Measurements from ENCODE around the gene TMEM125. TPM values are rescaled to one million over a fixed set of nuclear protein-coding genes. Genes with fewer than 3 reads are reported as not detected.

Gene TMEM125
- total and polyA plus RNA-seq, 2 experiments from 2014 or later, result not detected

- no peaks in the 10 kb centered on the region for H3K79me2 ChIP-seq (ENCODE audit: insufficient read depth)
- H3K9me2 ChIP-seq (ENCODE audit: insufficient read depth), result no peaks in the 10 kb centered on the region
- H4K20me1 ChIP-seq (ENCODE audit: insufficient read depth), result no peaks in the 10 kb centered on the region
- H3F3A ChIP-seq (ENCODE audit: insufficient read depth), result no peaks in the 10 kb centered on the region
- TF ChIP-seq EZH2phosphoT487 (IDR thresholded peaks at IDR 0.05; ENCODE audit: insufficient read depth, low read depth) (no peak), EZH2 (IDR thresholded peaks at IDR 0.05; ENCODE audit: insufficient read depth, poor library complexity, severe bottlenecking) (no peak)
- no peaks in the 10 kb centered on the region for H3K27me3 ChIP-seq (replicated peaks; ENCODE audit: insufficient read depth)
- H3K4me3 ChIP-seq, result no peak overlapping the region
- no peak for DNase-seq
- H3K9me3 ChIP-seq (ENCODE audit: low read depth), result no peaks in the 10 kb centered on the region
- H3K9ac ChIP-seq, result no peak overlapping the region
- H3K4me2 ChIP-seq (ENCODE audit: unreplicated experiment), result no peak overlapping the region
- WGBS, 2 experiments (ENCODE audit: low coverage in 1 of 2, low lambda C conversion rate in 2 of 2, missing lambda C conversion rate in 2 of 2), result 71 to 74% methylated on average over 12 of the region's 12 CpGs
- H3K4me1 ChIP-seq (ENCODE audit: insufficient read depth), result no peaks in the 10 kb centered on the region
- in situ Hi-C loops (cut with MboI), result no loop called here
- no peak overlapping the region for H2AFZ ChIP-seq
- H3K27ac ChIP-seq, result no peak overlapping the region
- no peaks in the 10 kb centered on the region for H3K36me3 ChIP-seq (ENCODE audit: low read depth)
Observed at GRCh38 chr1:43275826-43276620, 6.2 kb downstream of the TMEM125 start.

DNA sequence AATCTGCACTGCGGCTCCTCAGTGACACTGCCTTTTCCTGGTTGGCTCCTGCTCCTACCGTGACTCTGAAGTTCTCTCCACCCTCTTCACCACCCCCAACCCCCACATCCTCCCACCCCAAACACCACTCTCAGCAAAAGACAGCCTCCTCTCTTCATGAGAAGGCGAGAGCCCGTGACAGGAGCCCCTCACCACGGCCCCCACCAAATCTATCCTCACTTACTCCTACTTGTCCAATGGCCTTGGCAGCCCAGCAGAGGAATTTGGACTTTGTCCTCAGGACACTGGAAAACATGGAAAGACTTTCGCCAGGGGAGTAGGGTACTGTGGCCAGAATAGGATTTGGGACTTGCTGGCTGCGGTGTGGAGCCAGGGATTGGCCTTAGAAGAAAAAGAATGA lies 6.9 kb downstream of the TMEM125 start:
- no peaks in the 10 kb centered on the region for H3K9me2 ChIP-seq (ENCODE audit: insufficient read depth)
- no peaks in the 10 kb centered on the region for H3K27me3 ChIP-seq (replicated peaks; ENCODE audit: insufficient read depth)
- no peak overlapping the region for H2AFZ ChIP-seq
- no peak overlapping the region for H3K4me2 ChIP-seq (ENCODE audit: unreplicated experiment)
- no peaks in the 10 kb centered on the region for H3K4me1 ChIP-seq (ENCODE audit: insufficient read depth)
- no peak for DNase-seq
- H3K9me3 ChIP-seq (ENCODE audit: low read depth), result no peaks in the 10 kb centered on the region
- in situ Hi-C loops (cut with MboI), result no loop called here
- H3F3A ChIP-seq (ENCODE audit: insufficient read depth), result no peaks in the 10 kb centered on the region
- H3K9ac ChIP-seq, result no peak overlapping the region
- TF ChIP-seq EZH2 (IDR thresholded peaks at IDR 0.05; ENCODE audit: insufficient read depth, poor library complexity, severe bottlenecking) (no peak), EZH2phosphoT487 (IDR thresholded peaks at IDR 0.05; ENCODE audit: insufficient read depth, low read depth) (no peak)
- no peak overlapping the region for H3K27ac ChIP-seq
- H3K4me3 ChIP-seq, result no peak overlapping the region
- no peaks in the 10 kb centered on the region for H3K79me2 ChIP-seq (ENCODE audit: insufficient read depth)
- H3K36me3 ChIP-seq (ENCODE audit: low read depth), result no peaks in the 10 kb centered on the region
- WGBS, 2 experiments (ENCODE audit: low coverage in 1 of 2, low lambda C conversion rate in 2 of 2, missing lambda C conversion rate in 2 of 2), result 57 to 66% methylated on average over 6 to 7 of the region's 7 CpGs
- H4K20me1 ChIP-seq (ENCODE audit: insufficient read depth), result no peaks in the 10 kb centered on the region

DNA sequence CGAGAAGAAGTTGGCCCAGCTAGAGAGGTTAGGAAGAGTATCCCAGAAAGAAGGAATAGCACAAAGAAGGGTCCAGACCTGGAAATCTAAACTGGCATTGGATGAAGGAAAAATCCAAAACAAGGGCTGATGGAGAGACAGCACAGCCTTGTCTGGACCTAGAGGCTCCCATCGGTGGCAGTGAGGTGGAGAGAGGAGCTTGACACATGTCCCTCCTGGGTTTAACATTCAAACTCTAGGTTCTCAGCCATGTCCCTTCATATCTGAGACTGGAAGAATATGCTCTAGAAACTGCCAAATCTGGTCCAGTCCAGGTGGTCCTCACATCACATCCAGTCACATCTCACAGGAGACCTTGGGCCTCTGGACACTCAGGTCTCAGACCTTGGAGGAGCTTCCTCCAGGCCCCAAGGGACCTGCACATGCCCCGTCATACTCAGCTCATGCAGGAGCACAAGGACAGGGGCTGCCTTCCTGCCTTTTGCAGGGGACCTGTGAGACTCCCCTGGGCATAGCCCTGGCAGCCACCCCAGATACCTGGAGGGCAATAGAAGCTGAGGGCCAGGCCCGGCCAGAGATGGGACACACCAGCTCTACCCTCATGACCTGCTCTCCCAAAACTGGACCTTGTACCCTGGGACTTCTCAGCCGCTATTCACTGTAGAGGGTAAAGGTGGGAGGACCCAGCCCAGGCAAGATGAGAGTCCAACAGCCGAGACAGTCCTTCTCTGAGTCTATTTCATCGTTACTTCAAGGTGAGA lies 7.5 kb downstream of the TMEM125 start:
- no peaks in the 10 kb centered on the region for H3K27me3 ChIP-seq (replicated peaks; ENCODE audit: insufficient read depth)
- no peak overlapping the region for H3K27ac ChIP-seq
- no peaks in the 10 kb centered on the region for H3K79me2 ChIP-seq (ENCODE audit: insufficient read depth)
- no peaks in the 10 kb centered on the region for H4K20me1 ChIP-seq (ENCODE audit: insufficient read depth)
- H3K36me3 ChIP-seq (ENCODE audit: low read depth), result no peaks in the 10 kb centered on the region
- DNase-seq, result no peak
- H3F3A ChIP-seq (ENCODE audit: insufficient read depth), result no peaks in the 10 kb centered on the region
- 66 to 68% methylated on average over 7 of the region's 7 CpGs for WGBS, 2 experiments (ENCODE audit: low coverage in 1 of 2, low lambda C conversion rate in 2 of 2, missing lambda C conversion rate in 2 of 2)
- in situ Hi-C loops (cut with MboI), result no loop called here
- no peaks in the 10 kb centered on the region for H3K9me3 ChIP-seq (ENCODE audit: low read depth)
- TF ChIP-seq EZH2phosphoT487 (IDR thresholded peaks at IDR 0.05; ENCODE audit: insufficient read depth, low read depth) (no peak), EZH2 (IDR thresholded peaks at IDR 0.05; ENCODE audit: insufficient read depth, poor library complexity, severe bottlenecking) (no peak)
- H3K4me3 ChIP-seq, result no peak overlapping the region
- H3K9me2 ChIP-seq (ENCODE audit: insufficient read depth), result no peaks in the 10 kb centered on the region
- no peak overlapping the region for H2AFZ ChIP-seq
- no peak overlapping the region for H3K4me2 ChIP-seq (ENCODE audit: unreplicated experiment)
- H3K4me1 ChIP-seq (ENCODE audit: insufficient read depth), result no peaks in the 10 kb centered on the region
- no peak overlapping the region for H3K9ac ChIP-seq

GRCh38 chr1:43279161-43279560 lies 9.4 kb downstream of the TMEM125 start:
- Histone ChIP-seq H3K36me3 (ENCODE audit: low read depth) (no peaks in the 10 kb centered on the region), H3K79me2 (ENCODE audit: insufficient read depth) (no peaks in the 10 kb centered on the region), H3K4me1 (ENCODE audit: insufficient read depth) (no peaks in the 10 kb centered on the region), H3K9me3 (ENCODE audit: low read depth) (no peaks in the 10 kb centered on the region), H2AFZ (no peak overlapping the region), H4K20me1 (ENCODE audit: insufficient read depth) (no peaks in the 10 kb centered on the region), H3K27me3 (replicated peaks; ENCODE audit: insufficient read depth) (no peaks in the 10 kb centered on the region), H3K9ac (no peak overlapping the region), H3F3A (ENCODE audit: insufficient read depth) (no peaks in the 10 kb centered on the region), H3K9me2 (ENCODE audit: insufficient read depth) (no peaks in the 10 kb centered on the region), H3K27ac (no peak overlapping the region), H3K4me2 (ENCODE audit: unreplicated experiment) (no peak overlapping the region), H3K4me3 (no peak overlapping the region)
- WGBS, 2 experiments (ENCODE audit: low coverage in 1 of 2, low lambda C conversion rate in 2 of 2, missing lambda C conversion rate in 2 of 2), result 53 to 58% methylated on average over 5 of the region's 5 CpGs
- TF ChIP-seq EZH2phosphoT487 (IDR thresholded peaks at IDR 0.05; ENCODE audit: insufficient read depth, low read depth) (no peak), EZH2 (IDR thresholded peaks at IDR 0.05; ENCODE audit: insufficient read depth, poor library complexity, severe bottlenecking) (no peak)
- no peak for DNase-seq
- in situ Hi-C loops (cut with MboI), result no loop called here

Measured in GM23248 (cell line).